HG03575 (cell line): ENCODE measurements around the gene SLC9A7.
A peak's percentile ranks its signal among the peaks of the same experiment; 100 is the strongest.

Experiments
- ATAC-seq: cut with Tn5 transposase; IDR thresholded peaks from one replicate; pipeline ENCODE4 v1.9.1; 2021; ENCODE audit not compliant: unreplicated experiment, insufficient number of reproducible peaks, low FRiP score; ENCODE audit errors: extremely low read depth

The SLC9A7 gene

GRCh38 chrX:46561824-46562657, 196.9 kb downstream of the SLC9A7 start:
- peak; percentile 97 for ATAC-seq

- ATAC-seq: no peak
Observed at GRCh38 chrX:46559062-46559461, 199.9 kb downstream of the SLC9A7 start.

DNA sequence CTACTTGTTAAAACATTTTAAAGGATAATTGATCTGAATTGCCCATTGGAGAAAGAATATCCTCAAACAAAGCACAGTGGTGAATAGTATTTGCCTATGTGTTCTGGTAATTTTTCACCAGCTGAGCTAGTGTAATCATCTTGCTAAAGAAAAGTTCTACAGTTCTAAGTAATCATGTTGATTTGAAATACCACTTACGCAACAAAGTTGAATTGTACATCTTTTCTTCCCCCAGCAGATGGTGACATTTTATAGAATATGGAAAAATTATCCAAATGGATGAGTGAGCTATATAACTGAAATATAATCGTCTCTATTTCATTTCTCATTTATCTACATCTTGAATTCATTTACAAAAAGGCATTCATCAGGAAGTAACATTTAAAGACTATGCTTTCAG, 204.0 kb downstream of the SLC9A7 start:
- no peak for ATAC-seq

GRCh38 chrX:46553935-46554334, 205.0 kb downstream of the SLC9A7 start:
- ATAC-seq: no peak

DNA sequence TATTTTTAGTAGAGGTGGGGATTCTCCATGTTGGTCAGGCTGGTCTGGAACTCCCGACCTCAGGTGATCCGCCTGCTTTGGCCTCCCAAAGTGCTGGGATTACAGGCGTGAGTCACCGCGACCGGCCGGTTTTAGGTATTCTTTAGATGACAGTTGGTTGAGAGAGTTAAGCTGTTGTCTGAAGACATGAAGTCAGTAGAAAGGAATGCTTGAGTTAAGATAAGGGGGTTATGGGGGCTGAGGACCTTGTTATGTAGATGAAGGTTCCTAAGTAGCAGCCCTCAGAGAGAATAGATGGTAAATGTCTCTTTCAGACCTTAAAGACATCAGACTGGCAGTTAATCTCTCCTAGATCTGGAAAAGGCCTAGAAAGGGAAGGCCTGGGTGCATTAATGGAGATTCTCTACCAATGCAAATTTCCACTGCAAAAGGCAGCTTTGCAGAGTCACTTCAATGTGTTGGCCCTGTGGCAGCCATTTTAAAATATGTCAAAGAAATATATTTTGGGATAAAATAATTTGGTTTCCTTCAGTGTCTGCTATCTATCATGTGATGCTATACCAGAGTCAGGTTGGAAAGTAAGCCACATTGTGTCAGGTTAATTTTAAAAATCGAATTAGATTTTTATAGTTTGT, 207.3 kb downstream of the SLC9A7 start:
- ATAC-seq: no peak

DNA sequence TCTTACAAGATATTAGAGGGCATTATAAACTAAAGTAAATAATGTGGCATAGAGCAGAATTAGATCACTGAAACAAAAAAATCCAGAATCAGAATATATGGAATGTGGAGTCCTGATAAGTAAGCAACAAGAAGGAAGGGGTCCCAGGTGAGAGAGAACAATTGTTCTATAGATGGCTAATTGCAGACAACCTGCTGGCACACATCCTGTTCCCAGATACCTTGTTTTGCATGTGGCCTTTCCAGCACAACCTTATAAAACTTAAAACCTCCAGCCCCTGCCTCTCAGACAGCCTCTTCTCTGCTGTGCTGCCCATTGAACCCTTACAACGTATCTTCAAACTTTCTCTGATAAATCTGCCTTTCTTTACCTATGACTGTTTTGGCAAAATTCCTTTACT, 209.0 kb downstream of the SLC9A7 start:
- no peak for ATAC-seq
